GM12874 (cell line): ENCODE measurements around the gene GPC6.

Experiments used
- CTCF ChIP-seq: IDR thresholded peaks from 2 replicates; pipeline ENCODE4 v1.5.1; 2011; ENCODE audit warnings: low read depth, mild to moderate bottlenecking, control low read depth, low read length, moderate library complexity; ENCODE audit not compliant: insufficient read depth

The GPC6 gene

GRCh38 chr13:93328943-93329342, 102.3 kb downstream of the GPC6 start:
- TF ChIP-seq CTCF: no peak

GRCh38 chr13:93336728-93337127, 110.1 kb downstream of the GPC6 start:
- no peak for TF ChIP-seq CTCF

DNA sequence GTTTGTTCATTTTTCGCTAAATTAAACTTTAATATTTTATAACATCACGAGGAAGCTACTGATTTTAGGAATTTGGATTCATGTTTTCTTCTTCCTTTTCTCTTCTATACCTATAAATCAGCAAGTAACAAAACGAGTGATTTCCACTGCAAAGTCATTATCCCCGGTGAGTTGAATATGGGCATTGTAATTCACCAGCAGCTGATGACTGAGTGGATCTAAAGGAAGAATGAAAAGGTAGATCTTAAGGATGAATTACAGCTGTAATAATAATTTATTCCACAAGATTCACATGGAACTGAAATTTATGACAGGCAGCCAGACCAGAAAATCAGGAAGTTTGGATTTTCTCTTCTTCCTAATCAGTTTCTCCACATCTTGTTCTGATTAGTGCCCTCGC, 111.4 kb downstream of the GPC6 start:
- TF ChIP-seq CTCF: no peak

DNA sequence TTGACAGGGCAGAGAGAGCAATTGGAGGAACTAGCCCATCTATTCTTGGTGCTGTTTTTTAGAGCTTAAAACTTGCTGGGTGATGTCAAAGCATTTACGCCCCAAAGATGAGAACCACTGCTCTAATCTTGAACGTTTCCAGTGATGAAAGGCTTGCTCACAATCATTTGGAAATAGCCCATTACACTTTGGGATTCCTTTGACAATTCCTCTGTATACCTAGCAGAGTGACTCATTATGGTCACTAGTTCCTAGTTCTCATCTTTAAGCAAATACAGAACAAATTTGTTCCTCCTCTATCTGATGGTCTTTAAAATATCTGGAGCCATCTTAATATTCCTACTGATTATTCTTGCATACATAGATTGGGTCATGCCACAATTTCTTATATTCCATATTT, 112.3 kb downstream of the GPC6 start:
- no peak for TF ChIP-seq CTCF

DNA sequence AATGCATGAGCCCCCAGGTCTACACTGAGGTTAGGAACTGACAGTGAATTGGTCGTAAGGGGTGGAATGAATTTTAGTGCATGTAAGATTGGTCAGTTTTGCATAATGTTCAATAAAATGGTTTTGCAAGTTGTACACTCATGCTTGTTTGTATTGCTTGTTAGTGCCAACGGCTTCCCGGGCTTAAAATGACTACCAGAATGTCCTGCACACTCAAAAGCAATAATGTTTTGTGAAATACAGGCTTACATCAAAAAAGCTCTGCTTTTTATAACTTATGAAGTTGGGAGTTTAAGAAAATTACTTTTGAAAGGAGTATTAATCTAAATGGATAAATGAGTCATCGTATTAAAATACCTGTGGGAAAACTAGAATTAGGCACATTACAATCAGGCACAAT, 112.9 kb downstream of the GPC6 start:
- TF ChIP-seq CTCF: no peak

DNA sequence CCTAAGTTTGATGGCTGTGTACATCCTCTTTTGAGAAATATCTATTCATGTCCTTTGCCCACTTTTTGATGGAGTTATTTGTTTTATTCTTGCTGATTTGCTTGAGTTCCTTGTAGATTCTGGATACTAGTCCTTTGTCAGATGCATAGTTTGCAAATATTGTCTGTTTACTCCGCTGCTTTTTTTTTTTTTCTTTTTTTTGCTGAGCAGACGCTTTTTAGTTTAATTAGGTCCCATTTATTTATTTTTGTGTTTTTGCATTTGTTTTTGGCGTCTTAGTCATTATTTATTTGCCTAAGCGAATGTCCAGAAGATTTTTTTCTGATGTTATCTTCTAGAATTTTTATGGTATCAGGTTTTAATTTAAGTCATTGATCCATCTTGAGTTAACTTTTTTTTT, 114.9 kb downstream of the GPC6 start:
- no peak for TF ChIP-seq CTCF

- no peak for TF ChIP-seq CTCF
Observed at GRCh38 chr13:93343097-93343496, 116.5 kb downstream of the GPC6 start.
